ENCODE results near the gene USP49.

Gene USP49

GRCh38 chr6:41850861-41851260 lies 44.3 kb downstream of the USP49 start:
- Histone ChIP-seq H3K36me3 (ENCODE audit: control insufficient read depth in 2 of 2, insufficient read depth in 1 of 2, low read length in 2 of 2) (no peaks in the 10 kb centered on the region), H3K9me3 (ENCODE audit: control insufficient read depth, insufficient read depth, low read depth, low read length) (no peaks in the 10 kb centered on the region), H3K27ac (ENCODE audit: extremely low read depth, low read depth, low read length) (no peak overlapping the region), H3K4me1 (ENCODE audit: control insufficient read depth, insufficient read depth, low read length) (no peaks in the 10 kb centered on the region), H3K4me3 (ENCODE audit: low read depth, low read length) (no peak overlapping the region)
- CTCF ChIA-PET: interaction anchor here (0.7 kb wide), 1 partner anchor 8 kb away, joined by 3 read pairs; no protein-coding TSS in a partner anchor
- POLR2A ChIA-PET: interaction anchor here (0.6 kb wide), 1 partner anchor 68 kb away, joined by 13 read pairs; no protein-coding TSS in a partner anchor
- TF ChIP-seq ZNF837 (tag by site-specific recombination; IDR thresholded peaks at IDR 0.05): no peak
- TF ChIP-seq ZNF707 (tag by site-specific recombination; IDR thresholded peaks at IDR 0.05): no peak
- TF ChIP-seq ZNF138 (tag by site-specific recombination; IDR thresholded peaks at IDR 0.05; ENCODE audit: borderline replicate concordance): no peak
- TF ChIP-seq ZNF24 (tag by site-specific recombination; IDR thresholded peaks at IDR 0.05): no peak
- TF ChIP-seq ZNF548 (tag by site-specific recombination; IDR thresholded peaks at IDR 0.05): no peak
- no peak for TF ChIP-seq ZNF16 (tag by site-specific recombination; IDR thresholded peaks at IDR 0.05; ENCODE audit: low read depth)
- TF ChIP-seq ZNF626 (tag by site-specific recombination; IDR thresholded peaks at IDR 0.05): no peak
- TF ChIP-seq ZIC2 (tag by site-specific recombination; IDR thresholded peaks at IDR 0.05): no peak
- no peak for TF ChIP-seq ZNF513 (tag by site-specific recombination; IDR thresholded peaks at IDR 0.05)
- TF ChIP-seq KLF16 (tag by site-specific recombination; IDR thresholded peaks at IDR 0.05): no peak
- TF ChIP-seq MZF1 (tag by site-specific recombination; IDR thresholded peaks at IDR 0.05; ENCODE audit: borderline replicate concordance): no peak
- TF ChIP-seq ELK4 (IDR thresholded peaks at IDR 0.05; ENCODE audit: borderline replicate concordance, low read depth, low read length): no peak
- TF ChIP-seq ZNF704 (tag by site-specific recombination; IDR thresholded peaks at IDR 0.05): no peak
- no peak for TF ChIP-seq WT1 (tag by site-specific recombination; IDR thresholded peaks at IDR 0.05)
- TF ChIP-seq ZEB2 (tag by site-specific recombination; IDR thresholded peaks at IDR 0.05): no peak
- no peak for TF ChIP-seq ZBTB6 (tag by site-specific recombination; IDR thresholded peaks at IDR 0.05)
- TF ChIP-seq ZNF433 (tag by site-specific recombination; IDR thresholded peaks at IDR 0.05; ENCODE audit: low read depth): no peak
- TF ChIP-seq ZNF670 (tag by site-specific recombination; IDR thresholded peaks at IDR 0.05; ENCODE audit: low read depth): no peak
- TF ChIP-seq YY2 (tag by site-specific recombination; IDR thresholded peaks at IDR 0.05): no peak

- Histone ChIP-seq H3K4me1 (ENCODE audit: control insufficient read depth, insufficient read depth, low read length) (no peaks in the 10 kb centered on the region), H3K9me3 (ENCODE audit: control insufficient read depth, insufficient read depth, low read depth, low read length) (no peaks in the 10 kb centered on the region), H3K36me3 (ENCODE audit: control insufficient read depth in 2 of 2, insufficient read depth in 1 of 2, low read length in 2 of 2) (no peaks in the 10 kb centered on the region; a peak in 1 of 3 replicates), H3K27ac (ENCODE audit: extremely low read depth, low read depth, low read length) (peak overlapping the region; percentile 32), H3K4me3 (ENCODE audit: low read depth, low read length) (no peak overlapping the region)
- ChIA-PET CTCF (interaction anchor here (0.6 to 5.4 kb wide), 36 partner anchors 9 to 370 kb away, joined by 3 to 71 read pairs (median 4); partner anchors contain the start of genes BYSL, MED20, PRICKLE4 and TAF8), POLR2A (no interaction called here)
- no peak for TF ChIP-seq ZNF324 (tag by site-specific recombination; IDR thresholded peaks at IDR 0.05)
- TF ChIP-seq BCL6B (tag by site-specific recombination; IDR thresholded peaks at IDR 0.05): no peak
- 0 out of 2 replicates have a peak, but pooled peaks have one; percentile 16 for TF ChIP-seq ZNF513 (tag by site-specific recombination; IDR thresholded peaks at IDR 0.05)
- TF ChIP-seq ZNF302 (tag by site-specific recombination; IDR thresholded peaks at IDR 0.05; ENCODE audit: low read depth): no peak
- peak; percentile 61; the same call in 1 of the 2 replicates for TF ChIP-seq ZNF660 (tag by site-specific recombination; IDR thresholded peaks at IDR 0.05)
- no peak for TF ChIP-seq ZNF223 (tag by site-specific recombination; IDR thresholded peaks at IDR 0.05)
- no peak for TF ChIP-seq REPIN1 (tag by site-specific recombination; IDR thresholded peaks at IDR 0.05; ENCODE audit: low read depth)
- no peak for TF ChIP-seq ZNF26 (tag by site-specific recombination; IDR thresholded peaks at IDR 0.05)
- no peak for TF ChIP-seq ZNF623 (tag by site-specific recombination; IDR thresholded peaks at IDR 0.05)
Measured at GRCh38 chr6:41846666-41847237, 48.4 kb downstream of the USP49 start.

All from HEK293 (cell line).